M059J (cell line): ENCODE data around the gene FOXP2. TPM values are rescaled to one million over a fixed set of nuclear protein-coding genes. Genes with fewer than 3 reads are reported as not detected.
"Not testable (repeated sequence)": the region's sequence is repeated elsewhere in the genome, so short reads cannot be mapped to it uniquely, and the experiment has no call there.

Source experiments
- DNase-seq: peaks from one replicate; pipeline ENCODE4 v3.0.0-alpha.2; 2012; ENCODE audit warnings: low read depth
- total RNA-seq: library from RNA; depleted of rRNA; stranded (reverse); fragments of >200 nt; shearing (Covaris generic); gene quantifications from 2 replicates; pipeline ENCODE4 v1.2.3, GENCODE V29; 2014

Gene FOXP2
- total RNA-seq, 1 experiment from 2014 or later = not detected

DNA sequence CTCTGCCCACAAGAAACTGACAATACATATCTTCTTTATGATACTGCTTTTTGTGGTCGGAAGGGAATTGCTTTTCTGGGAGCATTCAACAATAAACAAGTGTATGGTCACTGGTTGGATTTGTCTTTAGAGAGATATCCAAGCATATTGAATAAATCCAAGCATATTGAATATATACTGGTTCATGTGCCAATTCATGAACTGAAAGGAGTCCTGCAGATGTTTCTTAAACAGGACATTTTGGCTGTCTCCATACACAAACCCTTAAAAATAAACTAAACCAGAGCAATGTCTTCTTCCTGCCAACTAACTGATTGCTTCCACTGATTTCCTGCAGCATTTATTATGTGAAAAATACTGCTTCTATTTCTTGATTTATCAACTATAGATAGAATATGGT is 173.9 kb downstream of the FOXP2 start:
- no peak for DNase-seq

DNA sequence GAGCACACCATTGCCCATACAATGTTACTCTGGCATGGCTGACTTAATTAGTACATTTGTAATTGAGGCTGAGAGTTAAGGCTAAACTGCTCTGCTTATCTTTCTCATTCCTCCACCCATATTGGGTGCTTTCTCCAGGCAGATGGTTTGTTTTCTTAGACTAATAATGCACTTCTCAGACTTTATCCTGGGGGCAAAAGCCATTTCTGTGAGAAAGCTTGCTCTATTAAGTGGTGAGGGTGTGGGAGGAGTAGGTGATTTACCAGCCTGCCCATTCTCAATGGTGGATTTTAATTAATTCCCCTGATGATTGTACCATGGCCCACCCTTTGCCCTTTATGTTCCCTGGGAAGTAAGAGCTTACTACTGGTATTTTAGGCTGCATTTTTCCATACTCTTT is 174.8 kb downstream of the FOXP2 start:
- no peak for DNase-seq

- DNase-seq = no peak
Measured at GRCh38 chr7:114590298-114590697, 175.7 kb downstream of the FOXP2 start.

- DNase-seq = no peak
Measured at GRCh38 chr7:114598946-114599345, 184.3 kb downstream of the FOXP2 start.

DNA sequence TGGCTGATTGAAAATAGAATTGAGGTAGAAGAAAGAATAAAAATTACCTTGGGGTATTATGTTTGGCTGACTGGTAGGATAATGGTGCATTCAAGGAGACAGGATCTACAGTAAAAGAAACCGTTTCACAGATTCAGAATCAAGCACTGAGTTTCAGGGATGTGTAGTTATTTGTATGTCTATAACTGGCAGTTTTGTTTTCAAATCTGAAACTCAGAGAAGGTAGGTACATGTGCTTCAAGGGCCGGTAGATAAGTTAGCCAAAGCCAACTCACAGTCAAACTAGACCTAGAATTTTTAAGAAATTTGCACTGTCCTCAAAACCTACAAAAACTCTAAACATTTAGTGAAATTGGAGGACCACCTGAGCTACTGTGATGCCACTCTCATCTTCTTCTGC is 191.5 kb downstream of the FOXP2 start:
- no peak for DNase-seq

- DNase-seq = not testable (repeated sequence)
Measured at GRCh38 chr7:114608822-114609221, 194.2 kb downstream of the FOXP2 start.

DNA sequence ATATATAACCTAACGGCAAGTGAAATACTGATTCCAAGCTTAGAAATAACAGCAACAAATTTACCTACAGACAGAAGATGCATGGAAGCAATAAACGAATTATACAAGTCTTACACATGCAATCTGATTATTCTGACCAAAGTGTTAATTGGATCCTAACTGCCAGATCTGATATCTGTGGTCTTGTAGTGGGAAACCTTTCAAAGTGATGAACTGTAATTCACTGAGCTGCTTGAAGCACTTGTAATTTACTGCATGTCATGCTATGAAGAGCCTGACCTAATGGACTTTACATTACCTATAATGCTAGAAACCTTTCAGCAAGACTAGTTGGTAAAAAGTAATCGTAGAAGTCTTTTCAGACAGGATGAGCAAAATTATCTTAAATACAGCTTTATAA is 205.6 kb downstream of the FOXP2 start:
- DNase-seq = no peak

DNA sequence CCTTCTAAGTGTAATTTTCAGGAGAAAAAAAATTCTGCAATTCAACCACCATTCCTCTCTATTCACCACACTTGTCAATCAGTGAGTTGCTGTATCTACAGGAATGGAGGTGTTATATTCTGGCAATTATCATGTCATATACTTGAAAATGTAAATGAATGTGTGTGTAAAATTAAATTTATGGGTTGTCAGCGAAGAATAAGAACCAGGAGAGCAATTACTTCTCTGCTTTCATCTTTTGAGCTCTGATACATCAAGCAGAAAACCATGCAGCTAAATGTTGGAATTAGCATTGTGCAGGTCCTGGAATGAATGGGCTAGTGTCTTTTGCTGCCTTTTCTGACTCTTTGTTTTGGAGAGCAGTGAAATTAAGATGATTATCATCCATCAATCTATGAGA is 207.6 kb downstream of the FOXP2 start:
- no peak for DNase-seq

GRCh38 chr7:114623146-114623545 is 208.5 kb downstream of the FOXP2 start:
- no peak for DNase-seq

- no peak for DNase-seq
Measured at GRCh38 chr7:114627231-114627630, 212.6 kb downstream of the FOXP2 start.

DNA sequence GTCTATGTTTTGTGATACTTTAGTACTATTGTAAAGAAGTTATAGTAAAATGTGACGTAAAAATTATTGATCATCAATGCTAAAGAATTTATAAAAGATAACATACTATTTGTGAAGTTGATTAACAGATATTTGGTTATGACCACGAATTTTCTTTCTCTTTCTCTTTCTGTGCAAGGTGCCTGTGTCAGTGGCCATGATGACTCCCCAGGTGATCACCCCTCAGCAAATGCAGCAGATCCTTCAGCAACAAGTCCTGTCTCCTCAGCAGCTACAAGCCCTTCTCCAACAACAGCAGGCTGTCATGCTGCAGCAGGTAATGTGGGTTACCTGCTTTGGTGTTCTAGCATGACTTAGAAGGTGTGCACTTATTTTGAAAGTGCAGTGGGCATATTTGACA is 213.7 kb downstream of the FOXP2 start:
- DNase-seq = no peak

DNA sequence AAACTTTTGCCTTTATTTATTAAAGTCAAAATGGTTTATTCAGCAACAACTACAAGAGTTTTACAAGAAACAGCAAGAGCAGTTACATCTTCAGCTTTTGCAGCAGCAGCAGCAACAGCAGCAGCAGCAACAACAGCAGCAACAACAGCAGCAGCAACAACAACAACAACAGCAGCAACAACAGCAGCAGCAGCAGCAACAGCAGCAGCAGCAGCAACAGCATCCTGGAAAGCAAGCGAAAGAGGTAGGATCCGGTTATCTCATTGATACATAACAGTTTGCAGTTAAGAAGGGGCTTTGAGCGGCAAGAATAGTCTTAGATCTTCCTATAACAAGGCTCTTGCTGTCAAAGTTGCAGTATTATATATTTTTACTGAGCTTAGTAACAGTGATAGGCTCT is 215.1 kb downstream of the FOXP2 start:
- no peak for DNase-seq

DNA sequence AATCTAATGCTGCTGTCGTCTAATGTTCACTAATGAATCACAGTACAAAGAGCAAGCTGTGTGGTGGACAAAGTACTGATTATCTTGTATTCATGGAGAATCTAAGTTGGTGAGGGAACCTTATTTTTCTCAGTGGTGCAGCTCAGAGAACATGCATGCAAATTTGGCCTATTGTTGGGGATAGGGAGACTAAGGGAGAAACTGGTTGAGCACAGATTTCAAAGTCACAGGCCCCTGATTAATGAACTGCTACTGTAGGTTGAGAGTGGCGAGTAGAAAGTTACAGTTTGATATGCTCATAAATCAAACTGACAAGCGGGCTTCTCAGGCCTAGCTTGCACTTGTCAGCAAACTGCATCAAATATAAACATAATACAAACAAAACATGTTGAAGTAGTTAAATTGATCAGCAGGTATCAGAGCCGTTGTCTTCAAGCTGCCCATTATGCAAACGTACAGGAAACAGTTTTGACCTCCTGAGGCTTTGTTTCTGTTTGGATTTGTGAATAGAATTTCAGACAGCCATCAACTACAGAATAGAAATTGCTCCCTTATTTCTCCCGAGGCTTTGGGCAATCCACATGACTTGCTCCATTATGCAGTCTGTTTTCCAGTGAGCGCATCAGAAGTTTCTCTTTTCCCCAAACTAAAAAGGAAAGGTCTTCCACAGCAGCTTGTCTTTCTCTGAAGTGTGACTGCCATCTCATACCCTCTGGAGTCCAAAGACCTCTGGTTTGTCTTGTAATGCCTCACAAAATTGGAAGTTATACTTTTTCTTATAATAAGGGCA is 215.8 kb downstream of the FOXP2 start:
- no peak for DNase-seq

GRCh38 chr7:114631249-114631822 is 216.7 kb downstream of the FOXP2 start:
- DNase-seq = no peak

DNA sequence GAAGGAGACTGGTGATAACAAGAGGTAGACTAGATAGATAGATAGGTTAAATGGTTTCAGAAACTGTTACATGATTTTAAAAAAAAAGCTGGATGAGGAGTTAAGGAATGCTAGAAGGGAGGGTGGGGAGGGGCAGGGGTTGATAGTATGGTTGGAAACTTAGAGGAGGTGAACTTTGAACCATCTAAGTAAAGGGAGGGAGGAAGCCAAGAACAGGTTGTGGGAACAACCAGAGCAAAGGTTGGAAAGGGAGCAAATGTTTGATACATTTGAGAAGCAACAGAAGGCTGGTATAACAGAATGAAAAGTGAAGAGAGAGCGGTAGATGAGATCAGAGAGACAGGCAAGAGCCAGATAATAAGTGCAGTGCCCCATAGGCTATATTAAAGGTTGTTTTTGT is 224.8 kb downstream of the FOXP2 start:
- no peak for DNase-seq

DNA sequence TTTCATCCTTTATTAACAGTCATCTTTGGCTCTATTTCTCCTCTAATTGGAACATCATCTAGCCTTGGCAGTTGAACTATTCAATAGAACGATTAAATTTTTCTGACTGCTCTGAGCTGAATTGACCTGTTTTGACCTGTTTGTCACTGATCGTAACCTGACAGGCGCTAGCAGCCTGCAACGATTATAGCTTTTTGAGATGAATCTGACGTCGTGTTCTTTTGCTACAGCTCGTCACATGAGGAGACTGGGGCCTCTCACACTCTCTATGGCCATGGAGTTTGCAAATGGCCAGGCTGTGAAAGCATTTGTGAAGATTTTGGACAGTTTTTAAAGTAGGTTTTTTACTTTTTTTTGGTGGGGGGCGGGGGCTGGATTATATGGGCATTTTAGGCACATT is 229.8 kb downstream of the FOXP2 start:
- no peak for DNase-seq

DNA sequence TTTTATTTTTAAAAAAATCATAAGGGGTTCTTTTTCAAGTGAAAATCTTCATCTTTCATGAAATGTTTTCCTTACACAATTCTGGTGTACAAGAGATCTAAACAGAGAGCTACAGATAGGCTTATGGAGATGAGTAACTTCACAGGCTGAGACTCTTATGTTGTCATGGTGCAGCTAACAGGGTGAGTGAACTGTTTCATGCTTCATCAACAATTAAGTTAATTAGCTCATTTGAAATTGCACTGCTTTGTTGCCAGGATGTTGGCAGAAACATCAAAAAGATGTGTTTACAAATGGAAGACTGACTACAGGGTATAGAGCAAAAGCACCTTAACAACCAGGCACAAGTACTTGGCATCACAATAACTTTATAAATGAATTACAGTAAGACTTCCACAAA is 230.8 kb downstream of the FOXP2 start:
- no peak for DNase-seq

- no peak for DNase-seq
Measured at GRCh38 chr7:114647518-114647917, 232.9 kb downstream of the FOXP2 start.

DNA sequence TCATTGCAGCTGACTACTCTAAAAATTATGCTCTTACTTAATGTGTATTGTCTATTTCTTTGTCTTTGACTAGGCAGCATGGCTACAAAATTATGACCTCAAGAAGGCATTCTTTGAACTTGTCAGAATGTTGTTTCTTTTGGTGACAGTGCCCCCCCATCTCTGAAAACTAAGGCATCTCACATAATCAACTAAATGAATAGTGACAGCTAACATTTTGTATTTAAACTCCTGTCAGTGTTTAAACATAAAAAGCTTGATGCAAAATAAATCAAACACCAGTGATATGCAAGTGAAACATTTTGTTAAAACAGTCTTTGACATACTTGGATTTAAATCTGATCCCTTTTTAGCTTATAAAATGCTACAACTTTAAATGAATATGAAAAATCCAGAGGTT is 233.5 kb downstream of the FOXP2 start:
- DNase-seq = no peak

- no peak for DNase-seq
Measured at GRCh38 chr7:114648680-114649079, 234.1 kb downstream of the FOXP2 start.

DNA sequence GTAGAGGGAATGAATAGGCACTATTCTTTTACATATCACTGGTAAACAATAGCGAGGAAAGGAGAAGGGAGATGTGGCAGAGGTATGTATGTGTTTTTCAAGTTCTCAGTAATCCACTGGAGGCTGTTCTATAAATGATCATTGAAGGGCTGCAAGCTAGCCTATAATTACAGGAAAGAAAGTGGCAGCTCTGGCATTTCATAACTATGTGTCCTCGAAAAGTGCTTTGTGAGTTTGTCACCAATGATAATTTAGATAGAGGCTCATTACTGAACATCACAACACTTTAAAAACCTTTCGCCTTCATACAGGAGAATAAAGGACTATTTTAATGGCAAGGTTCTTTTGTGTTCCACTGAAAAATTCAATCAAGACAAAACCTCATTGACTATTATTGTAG is 235.1 kb downstream of the FOXP2 start:
- DNase-seq = no peak

GRCh38 chr7:114650491-114650890 is 235.9 kb downstream of the FOXP2 start:
- no peak for DNase-seq

DNA sequence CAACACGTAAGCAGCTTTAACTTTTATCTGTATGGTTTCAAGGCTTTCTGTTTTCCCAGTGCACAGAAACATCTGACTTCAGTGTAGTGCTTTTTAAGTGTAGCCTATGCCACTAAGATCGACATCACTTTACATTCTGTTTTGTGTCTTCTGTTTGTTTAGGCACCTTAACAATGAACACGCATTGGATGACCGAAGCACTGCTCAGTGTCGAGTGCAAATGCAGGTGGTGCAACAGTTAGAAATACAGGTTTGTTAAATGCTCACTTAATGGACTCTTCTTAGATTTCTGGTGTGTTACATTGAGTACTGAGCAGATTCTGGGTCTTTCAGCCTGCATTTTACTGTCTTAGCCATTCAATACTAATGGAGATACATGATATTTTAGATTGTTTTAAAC is 237.4 kb downstream of the FOXP2 start:
- no peak for DNase-seq
